NCI-H226 (cell line): Measurements from ENCODE around the gene CFAP157.

Source experiments
- DNase-seq: peaks from one replicate; pipeline ENCODE4 v3.0.0-alpha.2; 2015

CFAP157 gene

DNA sequence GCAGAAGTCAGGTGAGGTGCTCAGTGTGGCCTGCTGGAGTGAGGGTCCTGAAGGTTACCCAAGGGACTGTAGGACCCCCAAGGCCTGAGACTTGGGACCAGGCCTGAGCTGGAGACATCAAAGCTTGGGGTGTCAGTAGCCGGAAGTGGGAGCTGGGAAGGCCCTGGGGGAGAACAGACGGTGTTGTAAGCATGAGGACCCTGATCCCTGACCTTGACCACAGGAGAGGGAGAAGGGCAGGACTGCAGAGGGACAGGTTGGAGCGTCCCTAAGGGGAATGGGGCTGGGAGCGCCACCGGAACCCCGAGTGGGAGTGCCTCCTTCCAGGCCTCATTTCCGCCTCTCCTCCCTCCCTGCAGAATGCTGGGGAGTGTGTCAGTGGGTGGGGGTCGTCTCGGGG, 9.6 kb downstream of the CFAP157 start:
- no peak for DNase-seq

- no peak for DNase-seq
Observed at GRCh38 chr9:127717766-127718165, 11.0 kb downstream of the CFAP157 start.

DNA sequence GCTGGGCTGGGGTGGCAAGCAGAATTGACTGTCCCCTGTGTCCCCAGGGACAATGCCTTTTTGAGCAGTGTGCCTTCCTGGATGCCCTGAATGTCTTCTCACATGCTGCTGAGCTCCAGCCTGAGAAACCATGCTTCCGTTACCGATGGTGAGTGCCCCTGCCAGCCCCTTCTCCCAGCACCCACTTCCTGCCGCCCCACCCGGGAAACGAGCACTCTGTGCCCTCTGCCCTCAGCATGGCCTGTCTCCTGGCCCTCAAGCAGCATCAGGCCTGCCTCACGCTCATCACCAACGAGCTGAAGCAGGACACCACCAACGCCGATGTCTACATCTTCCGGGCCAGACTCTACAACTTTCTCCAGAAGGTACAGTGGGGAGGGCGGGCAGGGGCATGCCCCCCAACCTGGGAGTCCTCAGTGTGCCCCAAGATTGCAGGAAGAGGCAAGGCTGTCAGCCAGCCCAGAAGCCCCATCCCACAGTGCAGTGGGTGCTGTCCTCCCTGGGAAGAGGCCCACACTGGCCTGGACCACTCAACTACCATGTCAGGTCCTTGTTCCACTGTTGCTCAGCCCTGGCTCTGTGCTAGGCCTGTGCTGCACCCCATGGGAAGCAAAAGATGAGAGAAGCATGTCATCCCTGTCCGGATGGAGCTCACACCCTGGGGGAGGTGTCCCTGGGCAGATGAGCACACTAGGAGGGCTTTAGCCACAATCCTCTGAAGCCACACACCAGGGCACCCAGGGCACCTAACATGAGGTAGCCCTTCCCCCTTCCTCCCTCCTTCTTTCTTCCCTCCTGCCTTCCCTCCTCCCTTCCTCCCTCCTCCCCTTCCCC, 13.5 kb downstream of the CFAP157 start:
- no peak for DNase-seq

- DNase-seq, result no peak
Observed at GRCh38 chr9:127720865-127721227, 14.1 kb downstream of the CFAP157 start.

DNA sequence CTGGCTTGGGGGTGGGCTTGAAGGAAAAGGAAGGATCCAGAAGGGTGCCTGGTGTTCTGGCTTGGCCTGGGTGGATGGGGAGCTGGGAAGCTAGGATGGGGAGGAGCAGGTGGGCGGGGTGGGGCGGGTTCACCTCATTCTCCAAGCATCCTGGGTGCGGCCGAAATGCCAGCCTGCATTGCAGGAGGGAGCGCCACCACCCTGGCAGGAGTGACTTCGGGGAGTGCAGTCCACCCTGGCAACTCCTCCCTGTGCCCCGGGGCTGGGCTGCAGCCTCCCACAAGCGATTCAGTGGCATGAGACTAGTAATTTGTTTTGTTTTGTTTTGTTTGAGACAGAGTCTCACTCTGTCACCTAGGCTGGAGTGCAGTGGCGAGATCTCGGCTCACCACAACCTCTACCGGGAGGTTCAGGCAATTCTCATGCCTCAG, 14.6 kb downstream of the CFAP157 start:
- DNase-seq, result peak; percentile 73

DNA sequence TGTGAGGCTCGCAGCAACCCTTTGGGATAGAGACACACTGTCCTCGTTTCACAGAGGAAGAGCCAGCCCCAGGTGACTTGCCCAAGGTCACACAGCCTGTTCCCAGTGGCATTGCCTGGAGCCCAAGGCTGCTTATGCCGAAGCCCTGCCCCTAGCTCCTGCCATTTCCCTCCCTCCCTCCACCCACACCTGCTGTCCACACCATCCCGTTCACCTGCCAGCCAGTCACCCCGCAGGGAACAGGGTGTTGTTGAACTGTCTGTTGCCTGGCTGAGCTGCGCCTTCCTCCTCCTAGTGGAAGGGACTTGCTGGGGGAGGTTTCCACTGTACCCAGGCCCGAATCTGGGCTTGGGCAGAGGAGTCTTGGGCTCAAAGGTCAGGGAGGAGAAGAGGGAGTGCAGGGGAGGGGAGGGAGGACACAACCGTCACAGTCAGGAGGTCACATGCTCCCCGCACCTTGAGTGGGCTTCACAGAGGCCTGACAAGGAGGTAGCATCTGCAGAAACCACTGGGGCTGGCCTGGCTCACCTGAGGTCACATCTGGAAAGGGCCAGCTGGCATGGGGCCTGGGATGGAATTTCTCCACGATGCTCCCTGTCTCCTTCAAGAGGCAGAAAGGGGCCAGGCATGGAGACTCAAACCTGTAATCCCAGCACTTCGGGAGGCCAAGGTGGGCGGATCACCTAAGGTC, 15.4 kb downstream of the CFAP157 start:
- DNase-seq, result no peak

DNA sequence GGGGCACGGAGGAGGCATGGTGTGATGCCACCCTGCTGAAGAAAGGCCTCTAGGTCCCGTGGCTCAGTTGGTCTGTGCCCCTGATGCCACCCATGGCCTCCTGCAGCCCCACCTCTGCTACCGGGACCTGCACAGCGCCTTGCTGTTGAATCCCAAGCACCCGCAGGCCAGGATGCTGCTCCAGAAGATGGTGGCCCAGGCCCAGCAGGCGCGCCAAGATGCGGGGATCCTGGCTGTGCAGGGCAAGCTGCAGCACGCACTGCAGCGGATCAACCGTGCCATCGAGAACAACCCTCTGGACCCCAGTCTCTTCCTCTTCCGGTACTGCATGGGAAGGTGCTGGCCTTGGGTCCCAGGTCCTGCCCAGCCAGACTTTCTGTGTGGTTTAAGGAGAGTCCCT, 16.2 kb downstream of the CFAP157 start:
- no peak for DNase-seq

- peak; percentile 88 for DNase-seq
Observed at GRCh38 chr9:127723444-127723843, 16.7 kb downstream of the CFAP157 start.

DNA sequence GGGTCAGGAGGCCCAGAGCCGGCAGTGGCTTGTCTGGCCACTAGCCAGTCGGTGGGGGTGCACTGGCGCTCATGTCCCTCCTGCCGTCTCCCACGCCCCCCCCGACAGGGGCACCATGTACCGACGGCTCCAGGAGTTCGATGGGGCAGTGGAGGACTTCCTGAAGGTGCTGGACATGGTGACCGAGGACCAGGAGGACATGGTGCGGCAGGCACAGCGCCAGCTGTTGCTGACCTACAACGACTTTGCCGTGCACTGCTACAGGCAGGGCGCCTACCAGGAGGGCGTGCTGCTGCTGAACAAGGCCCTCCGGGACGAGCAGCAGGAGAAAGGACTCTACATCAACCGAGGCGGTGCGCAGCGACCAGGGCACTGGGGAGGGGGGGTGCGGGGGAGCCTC, 17.2 kb downstream of the CFAP157 start:
- DNase-seq, result no peak

DNA sequence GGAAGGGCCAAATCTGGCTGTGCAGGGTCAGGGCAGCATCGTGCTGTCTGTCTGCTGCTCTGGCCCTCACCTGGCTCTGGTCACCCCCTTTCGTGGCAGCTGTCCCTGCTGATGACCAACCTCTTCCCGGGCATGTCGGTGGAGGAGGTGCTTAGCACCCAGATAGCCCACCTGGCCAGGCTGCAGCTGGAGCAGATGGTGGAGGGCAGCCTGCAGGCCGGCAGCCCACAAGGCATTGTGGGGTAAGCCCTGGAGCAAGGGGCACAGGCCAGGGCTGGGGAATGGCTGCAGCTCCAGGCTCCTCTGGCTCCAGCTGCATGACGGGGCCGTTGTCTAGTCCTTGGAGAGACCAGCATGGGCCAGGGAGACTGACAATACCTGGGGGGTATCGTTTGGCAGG, 20.1 kb downstream of the CFAP157 start:
- DNase-seq, result no peak

DNA sequence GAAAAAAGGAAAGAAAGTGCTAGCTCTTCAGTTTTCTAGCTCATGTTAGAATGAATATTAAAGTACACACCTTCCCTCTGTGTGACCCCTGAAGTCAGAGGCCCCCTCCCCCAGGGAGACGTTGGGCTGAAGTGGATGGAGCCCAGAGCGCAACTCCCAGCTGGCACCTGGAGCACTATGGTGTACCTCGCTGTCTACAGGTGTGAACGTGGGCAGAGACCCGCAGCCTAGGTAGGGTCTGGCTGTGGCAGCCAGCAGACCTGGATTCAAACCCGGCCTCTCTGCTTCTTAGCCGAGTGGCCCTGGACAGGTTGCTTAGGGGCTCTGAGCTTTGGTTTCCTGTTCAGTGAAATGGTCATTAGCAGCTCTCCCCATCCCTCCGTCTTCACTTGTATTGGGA, 22.0 kb downstream of the CFAP157 start:
- no peak for DNase-seq

GRCh38 chr9:127729522-127730256, 22.9 kb downstream of the CFAP157 start:
- DNase-seq, result no peak

DNA sequence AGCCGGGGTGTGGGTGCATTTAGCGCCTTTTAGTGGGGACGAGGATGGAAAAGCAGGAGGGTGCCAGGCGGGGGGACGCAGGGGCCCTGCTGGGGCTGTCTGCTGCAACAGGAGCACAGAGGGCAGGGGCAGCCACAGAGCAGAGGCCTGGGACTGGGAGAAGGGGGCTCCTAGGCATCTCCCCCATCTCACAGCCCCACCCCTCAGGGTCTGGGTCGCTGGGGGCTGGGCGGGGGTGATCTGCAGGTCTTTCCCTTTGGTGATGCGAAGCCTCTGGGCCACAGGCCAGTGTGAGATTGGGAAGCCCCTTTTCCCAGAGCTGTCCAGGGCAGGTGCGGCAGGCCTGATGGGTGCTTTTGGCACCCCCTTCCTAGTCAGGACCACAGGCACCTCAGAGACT, 23.5 kb downstream of the CFAP157 start:
- no peak for DNase-seq

- DNase-seq, result no peak
Observed at GRCh38 chr9:127730799-127731410, 24.1 kb downstream of the CFAP157 start.

GRCh38 chr9:127731938-127732337, 25.1 kb downstream of the CFAP157 start:
- no peak for DNase-seq

GRCh38 chr9:127732444-127732843, 25.7 kb downstream of the CFAP157 start:
- no peak for DNase-seq

GRCh38 chr9:127733614-127734013, 26.8 kb downstream of the CFAP157 start:
- no peak for DNase-seq

GRCh38 chr9:127734247-127734746, 27.5 kb downstream of the CFAP157 start:
- DNase-seq, result no peak

DNA sequence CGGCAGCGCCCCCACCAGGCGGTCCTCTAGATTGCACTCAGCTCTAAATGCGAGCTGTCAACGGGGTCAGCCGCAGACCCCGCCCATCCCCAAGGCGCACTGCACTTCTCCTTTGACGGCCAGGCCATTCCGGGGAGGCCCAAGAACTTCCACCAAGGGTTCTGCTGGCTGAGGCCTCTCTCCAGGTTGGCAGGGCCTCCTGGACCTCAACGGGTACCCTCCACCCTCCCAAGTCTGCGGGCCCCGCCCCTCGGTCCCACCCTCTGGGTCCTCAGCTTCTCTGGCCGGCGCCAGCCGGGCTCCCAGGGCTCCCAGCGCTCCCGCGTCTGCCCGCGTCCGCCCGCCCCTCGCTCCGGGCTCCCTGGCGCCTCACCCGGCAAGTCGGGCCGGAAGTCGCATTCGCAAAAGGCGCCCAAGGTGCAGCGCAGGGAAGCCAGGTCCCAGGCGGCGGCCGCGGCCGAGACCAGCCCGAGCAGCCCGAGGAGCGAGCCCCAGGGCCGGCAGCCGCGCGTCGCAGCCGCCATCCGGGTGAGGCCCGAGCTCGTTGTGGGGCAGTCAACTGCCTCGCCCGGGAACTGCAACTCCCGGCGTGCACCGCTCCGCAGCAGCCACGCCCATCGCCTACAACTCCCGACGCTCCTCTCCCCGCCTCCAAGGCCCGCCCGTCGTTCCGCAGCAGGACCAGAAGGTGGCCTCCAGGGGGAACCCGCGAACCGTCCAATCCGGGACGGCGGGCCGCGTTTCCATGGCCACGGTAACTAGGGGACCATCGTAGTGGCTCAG, 28.1 kb downstream of the CFAP157 start, which contains the start of gene TOR2A:
TOR2A (minus strand) TSS at position 548 of the 783 bp plus-strand sequence; CDS start at position 524, 24 bp downstream.
- DNase-seq, result peak; percentile 89

GRCh38 chr9:127735530-127736185, 28.9 kb downstream of the CFAP157 start:
- no peak for DNase-seq

GRCh38 chr9:127738666-127739065, 31.9 kb downstream of the CFAP157 start:
- no peak for DNase-seq
